Panc1 (cell line): ENCODE measurements around the gene SRSF1. TPM values are rescaled to one million over a fixed set of nuclear protein-coding genes. Genes with fewer than 3 reads are reported as not detected.

Experiments used
- ATAC-seq: fragments of 200-7000 bp; cut with Tn5 transposase; 2 replicates; pipeline ENCODE4 v1.9.1; 2020; ENCODE audit warnings: mild to moderate bottlenecking, moderate library complexity
- BruUV-seq: library from RNA; stranded (reverse); fragments of 400-500 nt; replicated peaks from 2 replicates; lab custom pipeline; 2021; lab: Mats Ljungman, UMichigan
- CTCF ChIA-PET: fragments of 300-600 bp; sonication (Branson Sonifier 250); formaldehyde crosslinking; loops from one replicate; lab custom pipeline; 2022; ENCODE audit warnings: antibody characterized with exemption; lab: Charles Lee
- POLR2A ChIA-PET: fragments of 300-600 bp; sonication (Branson Sonifier 250); formaldehyde crosslinking; loops from one replicate; lab custom pipeline; 2022; ENCODE audit warnings: antibody characterized with exemption; lab: Charles Lee
- DNase-seq: peaks from one replicate; pipeline ENCODE4 v3.0.0-alpha.2; 2010; ENCODE audit warnings: low read depth, low spot score
- H3K27ac ChIP-seq: 2 replicates; pipeline ENCODE4 v1.5.1; 2011; ENCODE audit warnings: mild to moderate bottlenecking, low read length, inconsistent platforms
- H3K27me3 ChIP-seq: fragments of 200-500 bp; sonication (Bioruptor generic); 2 replicates; pipeline ENCODE4 v1.6.0; 2014; ENCODE audit warnings: low read length, inconsistent platforms; ENCODE audit not compliant: control insufficient read depth, insufficient read depth
- H3K36me3 ChIP-seq: fragments of 200-500 bp; sonication (Bioruptor generic); 2 replicates; pipeline ENCODE4 v1.5.1; 2014; ENCODE audit warnings: inconsistent platforms, mild to moderate bottlenecking, low read length, moderate library complexity; ENCODE audit not compliant: control insufficient read depth, insufficient read depth
- H3K4me1 ChIP-seq: 2 replicates; pipeline ENCODE4 v1.5.1; 2011; ENCODE audit warnings: inconsistent platforms, mild to moderate bottlenecking, low read length, moderate library complexity; ENCODE audit not compliant: control insufficient read depth, insufficient read depth
- H3K4me3 ChIP-seq, 2 experiments: 2 replicates each; pipeline ENCODE4 v1.5.1; 2011 to 2012; ENCODE audit warnings: low read depth in 2 of 2, low read length in 2 of 2, mild to moderate bottlenecking in 2 of 2, inconsistent platforms in 1 of 2, moderate library complexity in 1 of 2
- H3K9me3 ChIP-seq: fragments of 200-500 bp; sonication (Bioruptor generic); 2 replicates; pipeline ENCODE4 v1.5.1; 2014; ENCODE audit warnings: low read depth, mild to moderate bottlenecking, inconsistent platforms, low read length, moderate library complexity; ENCODE audit not compliant: control insufficient read depth, insufficient read depth
- CTCF ChIP-seq: fragments of 450-650 bp; IDR thresholded peaks from 2 replicates; pipeline ENCODE4 v1.5.1; 2017; ENCODE audit warnings: mild to moderate bottlenecking
- POLR2AphosphoS5 ChIP-seq: IDR thresholded peaks from 2 replicates; pipeline ENCODE4 v1.6.1; 2012; ENCODE audit warnings: mild to moderate bottlenecking, low read depth, low read length, moderate library complexity
- REST ChIP-seq, 2 experiments: IDR thresholded peaks; 2 replicates each; pipeline ENCODE4 v1.6.1; 2011 to 2012; ENCODE audit warnings: low read depth in 2 of 2, control low read depth in 1 of 2, low read length in 1 of 2, mild to moderate bottlenecking in 1 of 2, moderate library complexity in 1 of 2; ENCODE audit not compliant: insufficient read depth in 1 of 2
- SIN3A ChIP-seq: IDR thresholded peaks from 2 replicates; pipeline ENCODE4 v1.6.1; 2012; ENCODE audit warnings: low read depth, mild to moderate bottlenecking, low read length, moderate library complexity, borderline replicate concordance; ENCODE audit not compliant: insufficient read depth
- TCF7L2 ChIP-seq: IDR thresholded peaks from 2 replicates; pipeline ENCODE4 v1.6.1; 2011; ENCODE audit warnings: mild to moderate bottlenecking, low read depth, low read length, inconsistent platforms
- in situ Hi-C: cut with HindIII; loops from 2 replicates; pipeline ENCODE4 v1.10.0; 2016; ENCODE audit warnings: low sequenced_read_pairs, low pct_unique_long_range_greater_than_20kb
- intact Hi-C: fragments of 100-400 bp; cut with micrococcal nuclease; formaldehyde crosslinking; loops from one replicate; pipeline ENCODE4 v1.10.0; 2022; ENCODE audit not compliant: unreplicated experiment
- total RNA-seq: library from RNA; stranded (reverse); gene quantifications from one replicate; pipeline ENCODE4 v1.2.1, GENCODE V29; 2021; ENCODE audit not compliant: unreplicated experiment

The SRSF1 gene
- total RNA-seq, 1 experiment from 2014 or later, result 362 TPM

GRCh38 chr17:57995076-57995956 is 11.7 kb downstream of the SRSF1 start:
- Histone ChIP-seq H3K27ac (peak overlapping the region; percentile 73), H3K9me3 (no peaks in the 10 kb centered on the region), H3K4me1 (peaks cover 80% of the 10 kb centered on the region), H3K36me3 (peaks cover 35% of the 10 kb centered on the region), H3K27me3 (no peaks in the 10 kb centered on the region), H3K4me3 (no peak overlapping the region)
- ChIA-PET CTCF (interaction anchor here (0.6 to 1.8 kb wide), 3 partner anchors 136 to 159 kb away, joined by 5 to 9 read pairs (median 5); no protein-coding TSS in a partner anchor), POLR2A (interaction anchor here (0.7 to 1.2 kb wide), 3 partner anchors 9 to 120 kb away, joined by 3 to 4 read pairs (median 4); no protein-coding TSS in a partner anchor)
- TF ChIP-seq TCF7L2 (peak; percentile 38; the same call in 1 of the 2 replicates), POLR2AphosphoS5 (peak; percentile 58), CTCF (peak; percentile 81), REST (IDR thresholded peaks at IDR 0.05; ENCODE audit: insufficient read depth in 1 of 2, low read depth in 2 of 2, low read length in 1 of 2) (no peak)
- in situ Hi-C loops (loop anchor here (5.0 kb wide), 1 partner anchor 138 kb away; no protein-coding TSS in a partner anchor), intact Hi-C loops (loop anchor here (2.0 kb wide), 1 partner anchor 137 kb away; no protein-coding TSS in a partner anchor)
- ATAC-seq, result peak; percentile 75
- no TSS peak for BruUV-seq
- DNase-seq, result peak; percentile 52

GRCh38 chr17:57994436-57994835 is 12.6 kb downstream of the SRSF1 start:
- Histone ChIP-seq H3K27me3 (no peaks in the 10 kb centered on the region), H3K4me3 (no peak overlapping the region), H3K27ac (peak overlapping the region; percentile 73), H3K9me3 (no peaks in the 10 kb centered on the region), H3K36me3 (peaks cover 26% of the 10 kb centered on the region), H3K4me1 (peaks cover 81% of the 10 kb centered on the region)
- in situ Hi-C loops (no loop called here), intact Hi-C loops (loop anchor here (2.0 kb wide), 1 partner anchor 136 kb away; no protein-coding TSS in a partner anchor)
- no TSS peak for BruUV-seq
- ATAC-seq (peak; percentile 19; the same call in 1 of the 2 replicates), DNase-seq (no peak)
- CTCF ChIA-PET, result interaction anchor here (0.8 to 1.8 kb wide), 4 partner anchors 134 to 139 kb away, joined by 5 to 6 read pairs (median 5); no protein-coding TSS in a partner anchor
- POLR2A ChIA-PET, result interaction anchor here (1.2 kb wide), 1 partner anchor 43 kb away, joined by 4 read pairs; no protein-coding TSS in a partner anchor
- TF ChIP-seq TCF7L2 (no peak), CTCF (no peak), POLR2AphosphoS5 (no peak), SIN3A (no peak), REST (IDR thresholded peaks at IDR 0.05; ENCODE audit: insufficient read depth in 1 of 2, low read depth in 2 of 2, low read length in 1 of 2) (no peak)
